ENCODE data around the gene CRELD2.

CRELD2 gene

DNA sequence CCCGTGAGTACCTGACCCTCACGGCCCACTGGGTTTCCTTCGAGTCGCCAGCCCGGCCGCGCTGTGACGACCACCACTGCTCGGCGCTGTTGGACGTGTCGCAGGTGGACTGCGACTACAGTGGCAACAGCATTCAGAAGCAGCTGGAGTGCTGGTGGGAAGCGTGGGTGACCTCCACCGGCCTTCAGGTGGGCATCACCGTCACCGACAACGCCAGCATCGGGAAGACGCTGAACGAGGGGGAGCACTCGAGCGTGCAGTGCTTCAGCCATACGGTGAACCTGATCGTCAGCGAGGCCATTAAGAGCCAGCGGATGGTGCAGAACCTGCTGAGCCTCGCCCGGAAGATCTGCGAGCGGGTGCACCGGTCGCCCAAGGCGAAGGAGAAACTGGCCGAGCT is 32.6 kb upstream of the CRELD2 start:
- no peak for DNase-seq
- in situ Hi-C loops (cut with HindIII; ENCODE audit: low pct_ligation_motif_present, low pct_unique_long_range_greater_than_20kb, low sequenced_read_pairs) = no loop called here

DNA sequence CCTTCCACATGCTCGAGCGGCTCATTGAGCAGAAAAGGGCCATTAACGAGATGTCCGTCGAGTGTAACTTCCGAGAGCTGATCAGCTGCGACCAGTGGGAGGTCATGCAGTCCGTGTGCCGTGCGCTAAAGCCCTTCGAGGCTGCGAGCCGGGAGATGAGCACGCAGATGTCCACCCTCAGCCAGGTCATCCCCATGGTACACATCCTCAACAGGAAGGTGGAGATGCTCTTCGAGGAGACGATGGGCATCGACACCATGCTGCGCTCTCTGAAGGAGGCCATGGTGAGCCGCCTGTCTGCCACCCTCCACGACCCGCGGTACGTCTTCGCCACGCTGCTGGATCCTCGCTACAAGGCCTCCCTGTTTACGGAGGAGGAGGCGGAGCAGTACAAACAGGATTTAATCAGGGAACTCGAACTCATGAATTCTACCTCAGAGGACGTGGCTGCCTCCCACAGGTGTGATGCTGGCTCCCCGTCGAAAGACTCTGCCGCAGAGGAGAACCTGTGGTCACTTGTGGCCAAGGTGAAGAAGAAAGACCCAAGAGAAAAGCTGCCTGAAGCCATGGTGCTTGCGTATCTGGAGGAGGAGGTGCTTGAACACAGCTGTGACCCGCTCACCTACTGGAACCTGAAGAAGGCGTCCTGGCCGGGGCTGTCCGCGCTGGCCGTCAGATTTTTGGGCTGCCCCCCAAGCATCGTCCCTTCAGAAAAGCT is 31.9 kb upstream of the CRELD2 start:
- in situ Hi-C loops (cut with HindIII; ENCODE audit: low pct_ligation_motif_present, low pct_unique_long_range_greater_than_20kb, low sequenced_read_pairs) = no loop called here
- DNase-seq = no peak

DNA sequence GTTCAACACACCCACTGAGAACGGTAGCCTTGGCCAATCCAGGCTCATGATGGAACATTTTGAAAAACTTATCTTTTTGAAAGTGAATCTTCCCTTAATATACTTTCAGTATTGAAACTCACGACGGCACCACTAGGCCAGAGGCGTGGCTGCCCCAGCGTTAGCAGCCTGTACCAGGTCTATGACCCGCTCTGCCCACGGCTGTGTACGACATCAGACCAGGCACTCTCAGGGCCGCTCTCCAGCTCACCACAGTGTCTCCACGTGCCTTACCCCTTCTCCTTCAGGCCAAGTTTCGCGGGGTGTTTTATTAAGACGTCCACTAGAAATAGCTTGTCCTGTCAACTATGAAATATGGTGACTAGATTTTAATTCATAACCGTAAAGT is 31.4 kb upstream of the CRELD2 start:
- in situ Hi-C loops (cut with HindIII; ENCODE audit: low pct_ligation_motif_present, low pct_unique_long_range_greater_than_20kb, low sequenced_read_pairs) = no loop called here
- no peak for DNase-seq

GRCh38 chr22:49887702-49888101 is 30.7 kb upstream of the CRELD2 start:
- in situ Hi-C loops (cut with HindIII; ENCODE audit: low pct_ligation_motif_present, low pct_unique_long_range_greater_than_20kb, low sequenced_read_pairs) = no loop called here
- no peak for DNase-seq

GRCh38 chr22:49889071-49889470 is 29.4 kb upstream of the CRELD2 start:
- in situ Hi-C loops (cut with HindIII; ENCODE audit: low pct_ligation_motif_present, low pct_unique_long_range_greater_than_20kb, low sequenced_read_pairs) = no loop called here

GRCh38 chr22:49892226-49892899 is 26.1 kb upstream of the CRELD2 start:
- no peak for DNase-seq
- in situ Hi-C loops (cut with HindIII; ENCODE audit: low pct_ligation_motif_present, low pct_unique_long_range_greater_than_20kb, low sequenced_read_pairs) = no loop called here

More at GRCh38 chr22:49889071-49889470, 29.4 kb upstream of the CRELD2 start:
- DNase-seq = no peak

GRCh38 chr22:49893025-49893424 is 25.4 kb upstream of the CRELD2 start:
- in situ Hi-C loops (cut with HindIII; ENCODE audit: low pct_ligation_motif_present, low pct_unique_long_range_greater_than_20kb, low sequenced_read_pairs) = no loop called here
- no peak for DNase-seq

GRCh38 chr22:49894322-49895054 is 23.9 kb upstream of the CRELD2 start:
- DNase-seq = no peak
- in situ Hi-C loops (cut with HindIII; ENCODE audit: low pct_ligation_motif_present, low pct_unique_long_range_greater_than_20kb, low sequenced_read_pairs) = no loop called here

DNA sequence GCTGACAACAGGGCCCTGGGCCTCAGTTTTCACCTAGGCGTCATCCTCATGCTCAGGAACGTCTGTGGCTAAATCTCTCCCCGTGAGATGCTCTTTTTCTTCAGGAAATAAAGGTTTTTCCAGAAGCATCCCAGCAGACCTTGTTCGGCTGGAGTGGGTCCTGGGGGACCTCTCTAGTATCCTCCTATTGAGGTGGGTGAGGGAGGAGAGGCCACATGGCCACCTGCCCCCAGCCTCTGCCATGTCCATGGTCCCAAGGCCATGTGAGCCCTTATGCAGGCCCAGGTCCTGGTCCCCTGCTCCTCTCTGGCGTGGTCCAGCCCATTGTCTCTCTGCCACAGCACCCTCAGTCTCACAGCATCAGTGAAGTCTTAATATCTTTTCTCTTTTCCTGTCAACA is 22.2 kb upstream of the CRELD2 start:
- in situ Hi-C loops (cut with HindIII; ENCODE audit: low pct_ligation_motif_present, low pct_unique_long_range_greater_than_20kb, low sequenced_read_pairs) = no loop called here
- no peak for DNase-seq

- in situ Hi-C loops (cut with HindIII; ENCODE audit: low pct_ligation_motif_present, low pct_unique_long_range_greater_than_20kb, low sequenced_read_pairs) = no loop called here
- no peak for DNase-seq
These were observed 21.3 kb upstream of the CRELD2 start for GRCh38 chr22:49897015-49897684.

DNA sequence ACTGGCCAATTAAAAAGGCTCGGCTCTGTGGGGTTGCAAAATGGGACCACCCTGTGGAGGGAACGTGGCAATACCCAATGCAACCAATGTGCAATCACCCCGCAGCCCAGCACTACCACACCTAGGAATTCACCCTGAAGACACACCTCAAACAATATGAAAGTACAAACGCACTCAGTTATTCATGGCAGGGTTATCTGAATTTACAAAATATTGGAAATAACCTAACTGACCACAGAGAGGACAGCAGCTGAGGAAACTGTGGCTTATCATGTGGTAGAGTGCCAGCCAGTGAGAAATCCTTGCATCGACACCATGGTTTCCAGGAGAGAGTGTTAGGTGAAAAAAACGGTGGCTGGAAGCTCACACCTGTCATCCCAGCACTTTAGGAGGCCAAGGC is 18.9 kb upstream of the CRELD2 start:
- DNase-seq = no peak
- in situ Hi-C loops (cut with HindIII; ENCODE audit: low pct_ligation_motif_present, low pct_unique_long_range_greater_than_20kb, low sequenced_read_pairs) = no loop called here

DNA sequence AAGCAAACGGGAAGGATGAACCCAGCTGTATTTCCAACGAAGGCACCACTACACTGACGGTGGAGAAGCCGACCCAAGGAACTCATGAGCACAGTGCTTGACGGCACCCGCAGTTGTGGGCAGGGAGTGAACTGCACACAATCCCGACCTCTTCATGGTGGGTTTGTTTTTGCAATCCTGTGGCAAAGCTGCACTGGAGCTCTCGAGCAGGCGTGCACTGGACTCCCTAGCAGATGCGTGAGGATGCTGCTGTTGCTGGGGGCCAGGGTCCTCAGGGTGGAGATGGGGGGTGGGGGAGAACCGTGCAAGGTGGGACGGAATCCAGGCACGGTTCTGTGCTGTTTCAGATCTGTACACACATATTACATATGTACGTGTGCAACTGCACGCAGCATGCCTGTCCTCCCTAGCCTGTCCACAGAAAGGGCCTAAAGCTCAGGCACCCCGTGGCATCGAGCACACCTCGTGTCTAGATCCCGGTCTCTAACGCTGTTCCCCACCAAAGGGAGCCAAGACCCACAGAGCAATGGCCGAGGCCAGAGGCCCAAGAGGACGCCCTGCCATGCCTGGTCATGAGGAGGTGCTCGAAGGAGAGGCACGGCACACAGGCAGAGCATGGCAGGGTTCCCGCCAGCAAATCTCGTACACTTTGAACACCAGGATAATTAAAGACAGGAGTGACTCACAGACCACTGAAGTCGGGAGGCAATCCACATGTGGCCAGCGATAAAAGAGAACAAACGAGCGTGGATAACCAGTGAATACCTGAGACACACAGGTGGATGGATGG is 17.8 kb upstream of the CRELD2 start:
- DNase-seq = no peak
- in situ Hi-C loops (cut with HindIII; ENCODE audit: low pct_ligation_motif_present, low pct_unique_long_range_greater_than_20kb, low sequenced_read_pairs) = no loop called here

GRCh38 chr22:49901457-49901856 is 17.0 kb upstream of the CRELD2 start:
- no peak for DNase-seq
- in situ Hi-C loops (cut with HindIII; ENCODE audit: low pct_ligation_motif_present, low pct_unique_long_range_greater_than_20kb, low sequenced_read_pairs) = no loop called here

- in situ Hi-C loops (cut with HindIII; ENCODE audit: low pct_ligation_motif_present, low pct_unique_long_range_greater_than_20kb, low sequenced_read_pairs) = no loop called here
- no peak for DNase-seq
These were observed 15.0 kb upstream of the CRELD2 start for GRCh38 chr22:49903322-49904039.

DNA sequence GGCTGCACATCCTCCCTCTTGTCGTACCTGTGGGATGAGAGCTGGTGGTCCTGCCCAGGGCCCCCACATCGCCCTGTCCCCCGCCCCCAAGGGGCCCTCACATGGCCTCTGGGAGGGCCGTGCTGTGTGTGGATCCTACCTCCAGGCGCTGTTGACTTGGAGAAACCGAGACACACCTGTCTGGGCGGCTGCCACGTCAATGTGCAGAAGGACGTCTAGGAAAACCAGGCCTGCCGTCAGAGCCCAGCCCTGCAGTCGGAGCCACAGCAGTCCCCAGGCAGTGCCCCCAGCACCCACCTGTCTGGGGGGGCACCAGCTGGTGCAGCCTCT is 14.4 kb upstream of the CRELD2 start:
- DNase-seq = no peak
- in situ Hi-C loops (cut with HindIII; ENCODE audit: low pct_ligation_motif_present, low pct_unique_long_range_greater_than_20kb, low sequenced_read_pairs) = no loop called here

DNA sequence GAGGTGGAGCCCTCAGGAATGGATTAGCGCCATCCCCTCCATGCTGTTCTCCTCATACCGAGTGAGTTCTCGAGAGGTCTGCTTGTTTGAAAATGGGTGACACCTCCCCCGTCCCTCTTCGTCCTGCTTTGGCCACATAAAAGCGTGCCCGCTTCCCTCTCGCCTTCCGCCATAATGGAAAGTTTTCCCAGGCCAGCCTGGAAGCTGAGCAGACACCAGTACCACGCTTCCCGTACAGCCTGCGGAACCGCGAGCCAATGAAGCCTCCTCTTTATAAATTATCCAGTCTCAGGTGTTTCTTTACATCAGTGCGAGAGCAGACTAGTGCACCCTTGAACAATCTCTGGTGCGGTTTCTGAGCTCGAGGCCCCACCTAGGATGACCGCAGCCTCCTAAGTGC is 13.0 kb upstream of the CRELD2 start:
- DNase-seq = no peak
- in situ Hi-C loops (cut with HindIII; ENCODE audit: low pct_ligation_motif_present, low pct_unique_long_range_greater_than_20kb, low sequenced_read_pairs) = no loop called here

DNA sequence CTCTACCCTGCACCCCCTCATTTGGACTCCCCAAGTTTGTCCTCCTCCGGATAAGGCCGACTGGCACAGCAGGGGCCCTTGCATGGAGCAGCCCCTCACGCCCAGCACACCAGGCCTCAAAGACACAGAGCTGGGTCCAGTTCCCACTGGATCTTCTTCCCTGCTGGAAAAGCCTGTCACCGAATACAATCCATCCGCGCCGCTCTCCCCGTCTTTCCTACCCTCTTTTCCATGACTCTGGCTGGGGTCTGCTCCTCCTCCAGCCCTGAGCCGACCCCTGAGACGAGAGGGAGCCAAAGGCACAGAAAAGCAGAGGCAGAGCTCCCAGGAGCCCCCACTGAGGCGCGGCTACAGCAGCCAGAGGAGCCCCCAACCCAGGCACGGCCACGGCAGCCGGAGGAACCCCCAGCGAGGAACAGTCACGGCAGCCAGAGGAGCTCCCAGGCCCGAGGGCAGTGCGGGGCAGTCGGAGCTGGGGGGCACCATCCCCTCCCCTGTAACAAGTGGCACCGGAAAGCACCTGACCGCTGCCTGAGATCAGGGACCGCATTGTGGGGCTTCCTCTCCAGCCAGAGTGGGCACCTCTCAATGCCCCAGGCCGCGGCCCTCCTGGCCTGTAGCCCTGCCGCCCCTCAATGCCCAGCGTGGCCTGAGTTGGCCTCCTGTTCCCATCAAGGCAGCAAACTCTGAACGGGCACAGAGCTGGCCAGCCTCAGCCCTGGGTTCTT is 12.2 kb upstream of the CRELD2 start:
- in situ Hi-C loops (cut with HindIII; ENCODE audit: low pct_ligation_motif_present, low pct_unique_long_range_greater_than_20kb, low sequenced_read_pairs) = no loop called here
- DNase-seq = no peak

Measured in ACHN (cell line).